SK-N-MC (cell line): ENCODE data around the gene DEF6.

Source experiments
- EZH2 ChIP-seq: fragments of 200-600 bp; sonication (generic); IDR thresholded peaks from one replicate; pipeline ENCODE4 v1.6.1; 2017; ENCODE audit warnings: antibody characterized with exemption
- POLR2AphosphoS5 ChIP-seq: IDR thresholded peaks from 2 replicates; pipeline ENCODE4 v1.6.1; 2012; ENCODE audit warnings: mild to moderate bottlenecking, low read depth, low read length, borderline replicate concordance

DNA sequence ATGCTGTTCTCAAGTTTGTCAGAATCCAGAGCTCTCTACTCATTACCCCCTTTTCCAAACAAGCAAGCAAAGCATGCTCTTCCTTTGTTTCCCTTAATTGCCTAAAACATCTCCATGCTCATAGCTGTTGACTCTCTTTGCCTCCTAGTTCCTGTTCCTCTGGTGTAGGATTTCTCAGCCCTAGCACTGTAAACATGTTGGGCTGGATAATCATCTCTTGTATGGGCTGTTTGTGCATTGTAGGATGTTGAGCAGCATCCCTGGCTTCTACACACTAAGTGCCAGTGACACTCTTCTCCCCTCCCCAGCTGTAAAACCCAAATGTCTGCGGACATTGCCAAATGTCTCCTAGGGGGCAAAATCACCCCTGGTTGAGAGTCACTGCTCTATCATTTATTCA lies 58.8 kb downstream of the DEF6 start:
- no peak for TF ChIP-seq EZH2
- no peak for TF ChIP-seq POLR2AphosphoS5
